Measurements from ENCODE around the gene CRACR2B. TPM values are rescaled to one million over a fixed set of nuclear protein-coding genes. Genes with fewer than 3 reads are reported as not detected.

The CRACR2B gene
- total and polyA plus RNA-seq, 2 of the 13 experiments (the other 11 are each of a cell fraction or from before 2014, with no cell fraction given), result 14.9 to 21.0 TPM

- TF ChIP-seq HMGXB4 (CRISPR knock-in tag; IDR thresholded peaks at IDR 0.05; ENCODE audit: borderline replicate concordance in 1 of 2, low read depth in 1 of 2) (peak in 1 of 2 experiments; percentile 16; a peak in 2 of 4 replicates), STAG1 (CRISPR knock-in tag; IDR thresholded peaks at IDR 0.05) (peak; percentile 62), ZNF768 (CRISPR knock-in tag; IDR thresholded peaks at IDR 0.05) (0 out of 2 replicates have a peak, but pooled peaks have one; percentile 10), BORCS8-MEF2B (CRISPR knock-in tag; IDR thresholded peaks at IDR 0.05) (peak; percentile 61; the same call in 1 of the 2 replicates), CTCF (CRISPR knock-in tag; IDR thresholded peaks at IDR 0.05) (peak; percentile 78), ZHX1 (CRISPR knock-in tag; IDR thresholded peaks at IDR 0.05; ENCODE audit: low read depth) (0 out of 2 replicates have a peak, but pooled peaks have one; percentile 43), ARNT2 (CRISPR knock-in tag; IDR thresholded peaks at IDR 0.05; ENCODE audit: low read depth) (peak; percentile 84; the same call in 1 of the 2 replicates), ZNF737 (CRISPR knock-in tag; IDR thresholded peaks at IDR 0.05; ENCODE audit: borderline replicate concordance) (no peak), GATAD1 (CRISPR knock-in tag; IDR thresholded peaks at IDR 0.05) (no peak), HNF1B (CRISPR knock-in tag; IDR thresholded peaks at IDR 0.05) (peak; percentile 8; the same call in 1 of the 2 replicates), SOX6 (IDR thresholded peaks at IDR 0.05) (no peak), SOX6 (CRISPR knock-in tag; IDR thresholded peaks at IDR 0.05) (no peak), ZBTB34 (CRISPR knock-in tag; IDR thresholded peaks at IDR 0.05) (no peak), PATZ1 (CRISPR knock-in tag; IDR thresholded peaks at IDR 0.05) (0 out of 2 replicates have a peak, but pooled peaks have one; percentile 20)
Measured at GRCh38 chr11:798093-798713, 29.5 kb upstream of the CRACR2B start, which contains the start of gene SLC25A22 (continued).

Data from HepG2 (cell line).